A549 (cell line): ENCODE results near the gene USP6NL. TPM values are rescaled to one million over a fixed set of nuclear protein-coding genes. Genes with fewer than 3 reads are reported as not detected.
A peak's percentile ranks its signal among the peaks of the same experiment; 100 is the strongest.

ENCODE experiments used
- ATAC-seq, 2 experiments: fragments of 200-7000 bp in 1 of 2; fragments of >200 bp in 1 of 2; cut with Nextera tagmentation in 1 of 2; cut with Tn5 transposase in 1 of 2; 3 replicates each; pipeline versions ENCODE4 v1.8.0 to v1.9.1; 2018 to 2020; ENCODE audit warnings: mild to moderate bottlenecking in 1 of 2, moderate library complexity in 1 of 2
- CTCF ChIA-PET: fragments of 300-600 bp; sonication (Branson Sonifier 250); formaldehyde crosslinking; extraction: SDS; loops from one replicate; lab custom pipeline; 2021; ENCODE audit warnings: antibody characterized with exemption, inconsistent platforms; lab: Yijun Ruan, JAX
- POLR2A ChIA-PET: fragments of 350-600 bp; formaldehyde crosslinking; extraction: SDS; loops from one replicate; lab custom pipeline; 2021; ENCODE audit warnings: antibody characterized with exemption, inconsistent platforms; lab: Yijun Ruan, JAX
- DNase-seq, 2 experiments: peaks; one replicate each; pipeline versions ENCODE4 v3.0.0 to v3.0.0-alpha.2; 2011 to 2016; ENCODE audit warnings: low read depth in 1 of 2, low spot score in 1 of 2
- FAIRE-seq: peaks from 2 replicates; lab custom pipeline; 2011; peaks lifted over from hg19 to GRCh38; lab: Jason Lieb, UNC
- H3K27ac ChIP-seq, 2 experiments: fragments of >200 bp; sonication (Bioruptor Twin); formaldehyde crosslinking; 3 replicates each; pipeline ENCODE4 v1.5.1; 2016 to 2017
- H3K4me1 ChIP-seq: fragments of >200 bp; sonication (Bioruptor Twin); formaldehyde crosslinking; 3 replicates; pipeline ENCODE4 v1.6.1; 2016
- H3K4me2 ChIP-seq: fragments of >200 bp; sonication (Bioruptor Twin); formaldehyde crosslinking; 3 replicates; pipeline ENCODE4 v1.6.1; 2016
- H3K4me3 ChIP-seq: fragments of >200 bp; sonication (Bioruptor Twin); formaldehyde crosslinking; 3 replicates; pipeline ENCODE4 v1.5.1; 2016
- H3K9me3 ChIP-seq: fragments of >200 bp; sonication (Bioruptor Twin); formaldehyde crosslinking; 3 replicates; pipeline ENCODE4 v1.6.1; 2016
- ATOH8 ChIP-seq: fragments of 250-450 bp; sonication (Bioruptor Pico); IDR thresholded peaks from 2 replicates; pipeline ENCODE4 v1.5.0; 2020; ENCODE audit warnings: low read depth, mild to moderate bottlenecking, moderate library complexity
- BCL3 ChIP-seq: fragments of >200 bp; sonication (Bioruptor Twin); formaldehyde crosslinking; IDR thresholded peaks from 3 replicates; pipeline ENCODE4 v1.6.1; 2016
- CBX8 ChIP-seq: fragments of 200-600 bp; sonication (generic); IDR thresholded peaks from 2 replicates; pipeline ENCODE4 v1.6.1; 2016
- E2F6 ChIP-seq: IDR thresholded peaks from 2 replicates; pipeline ENCODE4 v1.6.1; 2012; ENCODE audit warnings: low read depth, borderline replicate concordance
- EHF ChIP-seq: fragments of 250-450 bp; sonication (Bioruptor Pico); IDR thresholded peaks from 2 replicates; pipeline ENCODE4 v1.5.0; 2020; ENCODE audit warnings: mild to moderate bottlenecking
- EHMT2 ChIP-seq: fragments of 200-600 bp; sonication (generic); IDR thresholded peaks from 2 replicates; pipeline ENCODE4 v1.6.1; 2016; ENCODE audit warnings: antibody characterized with exemption, low read depth, mild to moderate bottlenecking, moderate library complexity
- ESRRA ChIP-seq: fragments of 150-350 bp; IDR thresholded peaks from 2 replicates; pipeline ENCODE4 v1.6.1; 2014; ENCODE audit warnings: mild to moderate bottlenecking, low read length, borderline replicate concordance
- FOSB ChIP-seq: fragments of 250-450 bp; sonication (Bioruptor Pico); IDR thresholded peaks from 2 replicates; pipeline ENCODE4 v1.5.0; 2020; ENCODE audit warnings: mild to moderate bottlenecking, moderate library complexity
- FOSL2 ChIP-seq, 2 experiments: fragments of 450-650 bp in 1 of 2; fragments of >200 bp in 1 of 2; sonication (Bioruptor Twin) in 1 of 2; formaldehyde crosslinking; IDR thresholded peaks; 2 replicates each; pipeline versions ENCODE4 v1.5.0 to v1.6.1; 2016 to 2020; ENCODE audit warnings: mild to moderate bottlenecking in 1 of 2, moderate library complexity in 1 of 2
- FOXS1 ChIP-seq: fragments of 250-450 bp; sonication (Bioruptor Pico); IDR thresholded peaks from 2 replicates; pipeline ENCODE4 v1.5.0; 2020; ENCODE audit warnings: mild to moderate bottlenecking, moderate library complexity
- HEYL ChIP-seq: fragments of 250-450 bp; sonication (Bioruptor Pico); IDR thresholded peaks from 2 replicates; pipeline ENCODE4 v1.8.0; 2021; ENCODE audit warnings: mild to moderate bottlenecking, moderate library complexity
- HOXA7 ChIP-seq: fragments of 250-450 bp; sonication (Bioruptor Pico); IDR thresholded peaks from 2 replicates; pipeline ENCODE4 v1.5.0; 2020; ENCODE audit warnings: mild to moderate bottlenecking, moderate library complexity
- HOXB5 ChIP-seq: fragments of 250-450 bp; sonication (Bioruptor Pico); IDR thresholded peaks from 2 replicates; pipeline ENCODE4 v1.5.0; 2020; ENCODE audit warnings: mild to moderate bottlenecking, moderate library complexity
- JUN ChIP-seq, 2 experiments: fragments of >200 bp; sonication (Bioruptor Twin); formaldehyde crosslinking; IDR thresholded peaks; 2 replicates in 1 of 2; 3 replicates in 1 of 2; pipeline ENCODE4 v1.6.1; 2016 to 2017
- JUNB ChIP-seq: fragments of >200 bp; sonication (Bioruptor Twin); formaldehyde crosslinking; IDR thresholded peaks from 2 replicates; pipeline ENCODE4 v1.6.1; 2016
- KDM1A ChIP-seq: fragments of 200-600 bp; sonication (generic); IDR thresholded peaks from 2 replicates; pipeline ENCODE4 v1.6.1; 2016; ENCODE audit warnings: low read depth, mild to moderate bottlenecking
- KDM5A ChIP-seq: fragments of 200-600 bp; sonication (generic); IDR thresholded peaks from 2 replicates; pipeline ENCODE4 v1.6.1; 2016; ENCODE audit warnings: antibody characterized with exemption, mild to moderate bottlenecking
- MAX ChIP-seq: IDR thresholded peaks from 2 replicates; pipeline ENCODE4 v1.6.1; 2012
- NR3C1 ChIP-seq: fragments of >200 bp; sonication (Bioruptor Twin); formaldehyde crosslinking; IDR thresholded peaks from 3 replicates; pipeline ENCODE4 v1.6.1; 2017
- RAD21 ChIP-seq, 2 experiments: fragments of >200 bp in 1 of 2; sonication (Bioruptor Twin) in 1 of 2; formaldehyde crosslinking in 1 of 2; IDR thresholded peaks in 1 of 2; conservative IDR thresholded peaks in 1 of 2; 2 replicates in 1 of 2; 3 replicates in 1 of 2; pipeline ENCODE4 v1.6.1; 2012 to 2018; ENCODE audit warnings: inconsistent platforms in 1 of 2
- RFX5 ChIP-seq: fragments of 450-650 bp; IDR thresholded peaks from 2 replicates; pipeline ENCODE4 v1.7.1; 2014; ENCODE audit warnings: antibody characterized with exemption, mild to moderate bottlenecking, moderate library complexity
- SMC3 ChIP-seq: fragments of >200 bp; sonication (Bioruptor Twin); formaldehyde crosslinking; IDR thresholded peaks from 3 replicates; pipeline ENCODE4 v1.6.1; 2018; ENCODE audit warnings: inconsistent platforms
- ZNF302 ChIP-seq: fragments of 250-450 bp; sonication (Bioruptor Pico); IDR thresholded peaks from 2 replicates; pipeline ENCODE4 v1.9.0; 2021; ENCODE audit warnings: inconsistent platforms, mild to moderate bottlenecking, moderate library complexity
- ZSCAN20 ChIP-seq: fragments of 250-450 bp; sonication (Bioruptor Pico); IDR thresholded peaks from 2 replicates; pipeline ENCODE4 v1.8.0; 2022; ENCODE audit warnings: mild to moderate bottlenecking, moderate library complexity
- WGBS: methylation state at CpG from one replicate; pipeline ENCODE4 v1.1.6; 2017; ENCODE audit errors: missing lambda C conversion rate; 5-methylcytosine and 5-hydroxymethylcytosine counted together
- polyA plus RNA-seq, 4 experiments: library from polyadenylated mRNA; depleted of rRNA in 3 of 4; stranded (reverse); fragments of >200 nt; fragmentation: RNase III in 1 of 4; extraction: RNeasy Plus Mini Kit Qiagen cat#74134 plus additional on column Dnase treatment in 1 of 4; gene quantifications; 2 replicates in 3 of 4; 3 replicates in 1 of 4; pipeline ENCODE4 v1.2.3, GENCODE V29; 2011 to 2017

The USP6NL gene
- polyA plus RNA-seq, 2 of the 4 experiments (the other 2 are of a cell fraction) = 10.6 to 18.2 TPM

GRCh38 chr10:11411926-11412545, 199.4 kb downstream of the USP6NL start:
- ATAC-seq (no peak), DNase-seq (no peak), FAIRE-seq (no peak)
- ChIA-PET CTCF (interaction anchor here (1.5 kb wide), 1 partner anchor 12 kb away, joined by 5 read pairs; no protein-coding TSS in a partner anchor), POLR2A (no interaction called here)
- Histone ChIP-seq H3K4me1 (no peaks in the 10 kb centered on the region), H3K4me2 (no peak overlapping the region), H3K9me3 (peaks cover 5% of the 10 kb centered on the region; the same call in 1 of the 3 replicates), H3K4me3 (no peak overlapping the region), H3K27ac (no peak overlapping the region)
- no peak for TF ChIP-seq JUN (IDR thresholded peaks at IDR 0.05)
- TF ChIP-seq HOXB5 (CRISPR knock-in tag) = no peak
- TF ChIP-seq RAD21 (conservative IDR thresholded peaks at IDR 0.05 in 1 of 2, IDR thresholded peaks at IDR 0.05 in 1 of 2) = 0 out of 5 replicates have a peak, but pooled peaks of 1 of the 2 experiments have one; percentile 8
- TF ChIP-seq SMC3 = no peak
- no peak for TF ChIP-seq KDM1A
- 13% methylated on average over 2 of the region's 2 CpGs for whole genome bisulfite sequencing

GRCh38 chr10:11409357-11409756, 202.1 kb downstream of the USP6NL start:
- FAIRE-seq = no peak
- CTCF ChIA-PET = interaction anchor here (1.5 to 1.6 kb wide), 2 partner anchors 12 to 15 kb away, joined by 3 to 5 read pairs; no protein-coding TSS in a partner anchor
- 24% methylated on average over 11 of the region's 11 CpGs for WGBS

GRCh38 chr10:11407939-11408338, 203.5 kb downstream of the USP6NL start:
- FAIRE-seq = no peak
- no peak for ATAC-seq
- 2% methylated on average over 2 of the region's 2 CpGs for WGBS
- no peaks in the 10 kb centered on the region for H3K4me1 ChIP-seq
- H3K4me3 ChIP-seq = no peak overlapping the region
- ChIA-PET CTCF (interaction anchor here (1.5 to 1.6 kb wide), 2 partner anchors 11 to 16 kb away, joined by 3 to 5 read pairs; no protein-coding TSS in a partner anchor), POLR2A (no interaction called here)
- H3K4me2 ChIP-seq = no peak overlapping the region
- H3K9me3 ChIP-seq = peaks cover 5% of the 10 kb centered on the region; the same call in 1 of the 3 replicates
- no peak for TF ChIP-seq NR3C1
- no peak for TF ChIP-seq ESRRA
- no peak for TF ChIP-seq ATOH8 (CRISPR knock-in tag)
- no peak for TF ChIP-seq FOSL2 (IDR thresholded peaks at IDR 0.05)
- no peak for TF ChIP-seq FOSL2 (CRISPR knock-in tag; IDR thresholded peaks at IDR 0.05)
- no peak for TF ChIP-seq E2F6
- TF ChIP-seq CBX8 = no peak
- TF ChIP-seq FOSB = no peak
- TF ChIP-seq EHF (CRISPR knock-in tag) = no peak
- no peak for TF ChIP-seq FOXS1 (CRISPR knock-in tag)
- no peak for TF ChIP-seq RFX5
- no peak for TF ChIP-seq KDM5A
- TF ChIP-seq BCL3 = no peak
- DNase-seq = no peak
- no peak overlapping the region for H3K27ac ChIP-seq

More at GRCh38 chr10:11409357-11409756, 202.1 kb downstream of the USP6NL start:
- H3K27ac ChIP-seq = no peak overlapping the region
- POLR2A ChIA-PET = no interaction called here
- ATAC-seq = no peak
- peaks cover 5% of the 10 kb centered on the region; the same call in 1 of the 3 replicates for H3K9me3 ChIP-seq
- no peak for TF ChIP-seq MAX
- no peak for TF ChIP-seq EHMT2
- TF ChIP-seq HOXA7 = no peak
- no peak for TF ChIP-seq JUNB
- no peak for TF ChIP-seq HEYL (CRISPR knock-in tag)
- TF ChIP-seq ZNF302 = no peak
- TF ChIP-seq ZSCAN20 (CRISPR knock-in tag) = no peak
- H3K4me1 ChIP-seq = no peaks in the 10 kb centered on the region
- no peak for DNase-seq
- H3K4me2 ChIP-seq = no peak overlapping the region
- no peak overlapping the region for H3K4me3 ChIP-seq
